Ramos (cell line): Measurements from ENCODE around the gene SDK1.
"Not testable (repeated sequence)": the region's sequence is repeated elsewhere in the genome, so short reads cannot be mapped to it uniquely, and the experiment has no call there.

Source experiments
- in situ Hi-C: fragments of 300-500 bp; cut with MboI; formaldehyde crosslinking; loops from one replicate; pipeline ENCODE4 v1.14.3; 2022; ENCODE audit warnings: low sequenced_read_pairs; ENCODE audit not compliant: unreplicated experiment

The SDK1 gene

GRCh38 chr7:3928727-3929515, 627.9 kb downstream of the SDK1 start:
- in situ Hi-C loops: no loop called here

- in situ Hi-C loops: no loop called here
These were observed 630.8 kb downstream of the SDK1 start for GRCh38 chr7:3931843-3932242.

- in situ Hi-C loops: no loop called here
These were observed 636.1 kb downstream of the SDK1 start for GRCh38 chr7:3937146-3937545.

GRCh38 chr7:3937605-3938004, 636.6 kb downstream of the SDK1 start:
- in situ Hi-C loops: no loop called here

GRCh38 chr7:3941706-3942105, 640.7 kb downstream of the SDK1 start:
- in situ Hi-C loops: not testable (repeated sequence)

- in situ Hi-C loops: no loop called here
These were observed 641.2 kb downstream of the SDK1 start for GRCh38 chr7:3942276-3942675.

- in situ Hi-C loops: no loop called here
These were observed 642.0 kb downstream of the SDK1 start for GRCh38 chr7:3942816-3943745.

- in situ Hi-C loops: no loop called here
These were observed 642.9 kb downstream of the SDK1 start for GRCh38 chr7:3943779-3944520.

GRCh38 chr7:3949242-3949640, 648.2 kb downstream of the SDK1 start:
- in situ Hi-C loops: no loop called here

- in situ Hi-C loops: no loop called here
These were observed 649.2 kb downstream of the SDK1 start for GRCh38 chr7:3950249-3950648.

GRCh38 chr7:3951316-3952055, 650.4 kb downstream of the SDK1 start:
- in situ Hi-C loops: no loop called here

GRCh38 chr7:3953133-3953532, 652.1 kb downstream of the SDK1 start:
- in situ Hi-C loops: no loop called here

- in situ Hi-C loops: no loop called here
These were observed 652.9 kb downstream of the SDK1 start for GRCh38 chr7:3953946-3954345.

GRCh38 chr7:3955026-3955425, 654.0 kb downstream of the SDK1 start:
- in situ Hi-C loops: no loop called here

GRCh38 chr7:3955751-3956696, 655.0 kb downstream of the SDK1 start:
- in situ Hi-C loops: no loop called here

GRCh38 chr7:3956949-3957348, 655.9 kb downstream of the SDK1 start:
- in situ Hi-C loops: no loop called here

GRCh38 chr7:3957472-3958108, 656.5 kb downstream of the SDK1 start:
- in situ Hi-C loops: no loop called here

GRCh38 chr7:3958109-3958483, 657.0 kb downstream of the SDK1 start:
- in situ Hi-C loops: no loop called here
